HG02610 (cell line): ENCODE data around the gene RHOH.

Experiments used
- ATAC-seq: cut with Tn5 transposase; IDR thresholded peaks from one replicate; pipeline ENCODE4 v1.9.1; 2021; ENCODE audit warnings: mild to moderate bottlenecking, moderate library complexity; ENCODE audit not compliant: unreplicated experiment

Gene RHOH

GRCh38 chr4:40187386-40187906 lies 9.4 kb upstream of the RHOH start:
- peak; percentile 23 for ATAC-seq

GRCh38 chr4:40190019-40190418 lies 6.8 kb upstream of the RHOH start:
- ATAC-seq, result no peak

GRCh38 chr4:40190465-40190864 lies 6.4 kb upstream of the RHOH start:
- no peak for ATAC-seq

DNA sequence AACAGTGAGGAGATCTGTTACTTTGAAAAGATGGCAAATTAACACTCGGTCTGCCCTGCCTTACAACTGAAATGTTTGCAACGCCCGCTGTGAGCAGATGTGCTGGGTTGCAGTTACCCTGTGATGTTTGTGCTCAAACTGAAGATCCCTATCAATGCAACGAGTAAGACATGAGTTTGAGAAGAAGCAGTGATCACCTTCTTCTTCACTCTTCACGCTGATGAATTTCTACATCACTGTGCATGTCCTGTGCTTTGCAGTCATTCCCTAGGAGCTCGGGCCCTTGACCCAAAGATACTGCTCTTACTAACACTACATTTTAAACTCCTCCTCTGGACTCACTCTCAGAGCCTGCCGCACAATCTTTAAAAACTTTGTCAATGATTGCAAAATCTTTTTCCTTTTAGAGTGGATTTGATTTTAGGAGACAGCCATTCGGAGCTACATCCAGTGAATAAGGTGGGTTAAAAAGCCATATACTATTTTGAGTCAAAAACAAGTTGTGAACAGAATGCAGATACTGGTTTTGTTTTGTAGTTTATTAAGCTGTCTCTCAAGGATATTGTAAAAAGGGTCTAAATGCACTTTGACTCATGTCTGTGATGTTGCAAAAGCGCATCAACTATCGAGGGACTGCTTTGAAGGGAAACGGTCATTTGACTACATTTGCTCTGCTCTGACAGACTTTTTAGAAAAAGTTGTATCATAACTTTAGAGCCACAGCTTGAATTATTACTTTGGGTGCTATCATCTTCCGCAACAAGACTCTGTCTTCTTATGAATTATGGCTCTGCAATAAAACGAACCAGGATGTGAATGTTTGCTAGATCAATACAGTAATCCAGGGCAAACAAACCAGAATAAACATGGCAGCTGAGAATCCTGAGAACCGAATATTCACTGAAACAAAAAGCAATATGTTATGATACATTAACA lies 5.7 kb upstream of the RHOH start:
- ATAC-seq, result no peak

GRCh38 chr4:40192114-40193015 lies 4.5 kb upstream of the RHOH start:
- ATAC-seq, result peak; percentile 25

DNA sequence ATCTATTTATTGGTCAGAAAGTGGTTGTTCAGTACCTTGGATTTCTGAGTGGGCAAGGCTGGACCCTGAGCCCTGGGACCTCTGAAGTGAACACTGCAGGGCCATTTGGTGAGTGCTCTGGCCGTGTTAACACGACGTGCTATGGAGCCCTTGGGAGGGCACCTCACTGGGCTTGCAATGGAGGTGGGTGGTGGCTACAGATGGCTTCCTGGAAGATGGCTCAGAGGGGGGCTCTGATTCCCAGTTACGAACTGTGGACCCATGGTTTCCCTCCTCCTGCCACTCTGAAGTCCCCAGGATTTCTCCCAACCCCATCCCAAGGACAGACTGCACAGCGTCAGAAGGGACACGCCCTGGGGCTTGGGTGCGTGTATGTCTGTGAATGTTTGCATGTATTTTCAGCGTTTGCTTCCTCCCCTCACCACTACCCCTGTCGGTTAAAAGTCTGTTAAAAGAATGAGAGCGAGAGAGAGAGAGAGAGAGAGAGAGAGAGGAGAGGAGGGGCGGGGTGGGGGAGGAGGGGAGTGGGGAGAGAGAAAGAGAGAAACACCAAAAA lies 3.7 kb upstream of the RHOH start:
- ATAC-seq, result peak; percentile 26

GRCh38 chr4:40193578-40193977 lies 3.3 kb upstream of the RHOH start:
- no peak for ATAC-seq

GRCh38 chr4:40194602-40195161 lies 2.1 kb upstream of the RHOH start:
- no peak for ATAC-seq

- ATAC-seq, result no peak
Measured at GRCh38 chr4:40195182-40196177, 1.4 kb upstream of the RHOH start.

DNA sequence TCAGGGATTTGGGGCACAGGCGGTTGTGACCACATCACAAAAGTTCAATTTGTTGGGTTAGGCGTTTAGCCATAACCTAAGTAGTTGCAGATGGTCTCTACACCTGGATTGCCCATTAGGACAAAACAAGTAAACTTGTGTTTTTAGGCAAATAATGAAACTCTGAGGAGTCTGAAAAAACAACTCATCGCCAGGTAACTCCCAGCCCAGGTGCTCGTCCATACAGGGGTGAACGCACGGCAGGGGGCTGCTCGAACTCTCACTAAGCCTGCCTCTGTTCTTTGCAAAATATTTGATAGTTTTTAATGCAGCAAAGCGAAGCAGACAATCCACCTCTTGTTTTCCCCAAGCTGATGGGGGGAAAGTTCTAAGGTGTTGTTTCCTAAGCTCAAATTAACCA lies 559 bp upstream of the RHOH start:
- no peak for ATAC-seq

- no peak for ATAC-seq
Measured at GRCh38 chr4:40197879-40198689, 1.3 kb downstream of the RHOH start.

DNA sequence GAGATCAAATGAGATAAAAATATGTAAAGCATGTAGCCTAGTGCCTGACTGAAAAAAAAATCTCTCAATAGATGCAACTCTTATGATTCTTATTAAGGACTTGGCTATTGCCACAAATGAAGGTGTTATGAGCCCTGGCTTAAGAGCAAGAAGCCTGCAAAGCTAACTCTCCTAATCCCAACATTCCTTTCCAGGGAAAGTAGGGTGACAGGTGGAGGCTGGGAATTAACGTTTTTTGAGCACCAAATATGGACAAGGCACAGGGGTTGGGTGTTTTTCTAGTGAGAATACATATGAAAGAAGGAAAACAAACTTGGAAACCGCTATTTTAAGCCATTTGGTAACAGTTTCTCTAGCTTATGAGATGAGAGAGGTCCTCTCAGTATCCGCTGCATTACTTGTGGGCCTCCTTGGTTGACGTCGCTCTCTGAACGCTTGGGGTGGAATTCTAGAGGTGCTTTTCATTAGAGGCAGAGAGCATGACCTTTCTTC lies 2.4 kb downstream of the RHOH start:
- no peak for ATAC-seq

- ATAC-seq, result peak; percentile 62
Measured at GRCh38 chr4:40199999-40200874, 3.4 kb downstream of the RHOH start.

DNA sequence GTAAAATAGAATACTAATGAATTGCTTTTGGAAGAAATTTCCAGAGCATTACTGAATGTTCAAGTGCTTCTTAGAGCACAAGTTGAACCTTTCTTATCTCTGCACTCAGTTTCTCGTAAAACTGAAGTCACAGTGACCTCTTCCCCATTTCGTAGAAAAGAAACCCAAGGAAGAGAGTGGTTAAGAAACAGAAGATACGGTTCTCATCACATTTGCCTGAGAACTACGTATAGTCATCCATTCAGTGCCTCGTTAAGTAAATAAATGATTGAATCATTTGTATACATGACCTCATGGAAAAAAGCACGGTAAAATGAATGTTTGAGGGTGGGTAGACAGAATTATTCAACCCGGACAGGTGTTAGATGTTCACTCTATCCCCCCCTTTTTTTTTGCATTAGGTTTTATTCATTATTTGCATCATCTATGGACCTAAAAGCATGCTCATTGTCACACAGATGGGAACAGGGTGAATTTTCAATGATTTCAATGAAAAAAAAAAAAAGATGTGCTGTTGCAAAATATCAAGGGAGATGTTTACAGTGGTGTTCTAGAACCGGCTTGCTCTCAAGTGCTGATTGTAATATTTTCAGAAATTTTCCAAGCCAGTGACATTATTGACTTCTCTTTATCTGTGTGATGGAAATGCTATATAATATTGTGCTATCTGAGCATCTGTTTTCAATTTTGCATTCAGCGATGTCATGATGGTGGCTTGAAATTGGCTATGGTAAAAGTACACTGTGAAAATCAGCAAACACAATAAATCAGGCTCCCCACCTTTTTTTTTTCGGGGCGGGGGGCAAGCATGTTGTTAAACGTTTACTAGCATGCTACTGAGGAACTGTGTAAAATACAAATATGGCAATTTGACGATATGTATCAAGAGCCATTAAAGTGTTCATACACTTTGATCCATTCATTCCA lies 4.3 kb downstream of the RHOH start:
- ATAC-seq, result peak; percentile 18

DNA sequence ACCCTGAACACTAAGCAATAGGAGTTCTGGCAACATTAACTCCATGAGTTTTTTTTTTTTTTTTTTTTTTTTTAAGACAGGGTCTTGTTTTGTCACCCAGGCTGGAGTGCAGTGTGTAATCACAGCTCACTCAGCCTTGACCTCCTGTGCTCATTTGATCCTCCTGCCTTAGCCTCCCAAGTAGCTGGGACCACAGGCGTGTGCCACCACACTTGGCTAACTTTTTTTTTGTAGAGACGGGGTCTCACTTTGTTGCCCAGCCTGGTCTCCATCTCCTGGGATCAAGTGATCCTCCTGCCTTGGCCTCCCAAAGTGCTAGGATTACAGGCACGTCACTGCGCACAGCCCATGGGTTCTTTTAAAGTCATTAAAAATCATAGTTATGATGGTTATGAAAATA lies 5.1 kb downstream of the RHOH start:
- no peak for ATAC-seq

DNA sequence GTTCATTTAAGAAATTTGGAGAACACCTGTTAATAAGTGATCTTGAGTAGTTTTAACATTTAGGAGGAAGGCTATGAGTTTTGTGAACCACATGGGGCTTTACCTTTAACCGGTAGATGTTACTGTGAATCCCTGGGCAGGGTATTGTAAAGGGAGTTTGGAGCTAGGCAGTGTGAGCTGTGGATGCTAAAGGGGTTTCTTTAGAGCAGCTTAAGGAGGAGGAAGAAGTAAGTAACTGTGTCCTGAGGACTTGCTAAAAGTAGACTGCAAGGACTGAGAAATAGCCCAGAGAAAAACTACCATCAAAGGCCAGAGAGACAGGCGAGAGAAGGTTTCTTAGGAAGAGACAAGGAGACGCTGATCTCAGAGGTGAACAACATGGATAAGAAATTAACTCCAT lies 5.6 kb downstream of the RHOH start:
- ATAC-seq, result no peak
